Measurements from ENCODE around the gene KLHL28. TPM values are rescaled to one million over a fixed set of nuclear protein-coding genes. Genes with fewer than 3 reads are reported as not detected.
A peak's percentile ranks its signal among the peaks of the same experiment; 100 is the strongest.

The KLHL28 gene
- polyA plus RNA-seq, 1 experiment, result 3.0 TPM

DNA sequence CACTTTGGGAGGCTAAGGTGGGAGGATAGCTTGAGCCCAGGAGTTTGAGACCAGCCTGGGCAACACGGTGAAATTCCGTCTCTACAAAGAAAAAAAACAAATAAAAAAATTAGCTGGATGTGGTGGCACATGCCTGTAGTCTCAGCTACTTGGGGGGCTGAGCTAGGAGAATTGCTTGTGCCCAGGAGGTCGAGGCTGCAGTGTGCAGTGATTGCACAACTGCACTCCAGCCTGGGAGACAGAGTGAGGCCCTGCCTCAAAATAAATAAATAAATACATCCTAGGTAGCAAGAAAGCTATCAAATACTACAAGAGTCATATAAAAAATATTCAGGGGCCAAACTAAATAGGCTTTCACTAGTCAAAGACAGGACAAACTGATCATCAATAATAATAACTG is 6.2 kb downstream of the KLHL28 start:
- no peak overlapping the region for H3K4me3 ChIP-seq (ENCODE audit: low read depth, low read length)
- H3K27me3 ChIP-seq (ENCODE audit: control insufficient read depth, insufficient read depth, low read length), result no peaks in the 10 kb centered on the region
- no peak for DNase-seq (ENCODE audit: low read depth)
- ChIA-PET CTCF (no interaction called here), POLR2A (no interaction called here)
- no peaks in the 10 kb centered on the region for H3K36me3 ChIP-seq (ENCODE audit: control insufficient read depth, insufficient read depth, low read length)
- TF ChIP-seq, protein P1, sequence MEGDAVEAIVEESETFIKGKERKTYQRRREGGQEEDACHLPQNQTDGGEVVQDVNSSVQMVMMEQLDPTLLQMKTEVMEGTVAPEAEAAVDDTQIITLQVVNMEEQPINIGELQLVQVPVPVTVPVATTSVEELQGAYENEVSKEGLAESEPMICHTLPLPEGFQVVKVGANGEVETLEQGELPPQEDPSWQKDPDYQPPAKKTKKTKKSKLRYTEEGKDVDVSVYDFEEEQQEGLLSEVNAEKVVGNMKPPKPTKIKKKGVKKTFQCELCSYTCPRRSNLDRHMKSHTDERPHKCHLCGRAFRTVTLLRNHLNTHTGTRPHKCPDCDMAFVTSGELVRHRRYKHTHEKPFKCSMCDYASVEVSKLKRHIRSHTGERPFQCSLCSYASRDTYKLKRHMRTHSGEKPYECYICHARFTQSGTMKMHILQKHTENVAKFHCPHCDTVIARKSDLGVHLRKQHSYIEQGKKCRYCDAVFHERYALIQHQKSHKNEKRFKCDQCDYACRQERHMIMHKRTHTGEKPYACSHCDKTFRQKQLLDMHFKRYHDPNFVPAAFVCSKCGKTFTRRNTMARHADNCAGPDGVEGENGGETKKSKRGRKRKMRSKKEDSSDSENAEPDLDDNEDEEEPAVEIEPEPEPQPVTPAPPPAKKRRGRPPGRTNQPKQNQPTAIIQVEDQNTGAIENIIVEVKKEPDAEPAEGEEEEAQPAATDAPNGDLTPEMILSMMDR (IDR thresholded peaks at IDR 0.05; ENCODE audit: insufficient read depth, low read depth, low read length), result no peak

DNA sequence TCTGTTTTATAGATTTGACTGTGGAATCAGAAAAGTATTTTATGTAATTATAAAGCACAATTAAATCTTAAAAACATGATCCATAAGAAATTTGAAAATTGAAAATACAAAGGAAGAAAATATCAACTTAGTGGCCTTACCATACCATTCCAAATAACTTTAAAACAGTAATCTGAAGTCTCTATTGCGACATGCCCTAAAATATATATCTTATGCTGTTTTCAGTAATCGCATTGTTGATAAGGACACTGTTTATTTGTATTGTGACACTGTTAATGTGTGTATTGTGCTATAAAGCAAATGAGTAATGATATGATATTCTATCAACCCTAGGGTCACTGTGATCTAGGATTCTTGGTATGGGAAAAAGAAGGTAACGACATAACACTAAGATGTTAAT is 7.0 kb downstream of the KLHL28 start:
- TF ChIP-seq, protein P1 (IDR thresholded peaks at IDR 0.05; ENCODE audit: insufficient read depth, low read depth, low read length), result no peak
- Histone ChIP-seq H3K27me3 (ENCODE audit: control insufficient read depth, insufficient read depth, low read length) (no peaks in the 10 kb centered on the region), H3K36me3 (ENCODE audit: control insufficient read depth, insufficient read depth, low read length) (no peaks in the 10 kb centered on the region), H3K4me3 (ENCODE audit: low read depth, low read length) (no peak overlapping the region)
- no peak for DNase-seq (ENCODE audit: low read depth)
- POLR2A ChIA-PET, result no interaction called here
- CTCF ChIA-PET, result no interaction called here

DNA sequence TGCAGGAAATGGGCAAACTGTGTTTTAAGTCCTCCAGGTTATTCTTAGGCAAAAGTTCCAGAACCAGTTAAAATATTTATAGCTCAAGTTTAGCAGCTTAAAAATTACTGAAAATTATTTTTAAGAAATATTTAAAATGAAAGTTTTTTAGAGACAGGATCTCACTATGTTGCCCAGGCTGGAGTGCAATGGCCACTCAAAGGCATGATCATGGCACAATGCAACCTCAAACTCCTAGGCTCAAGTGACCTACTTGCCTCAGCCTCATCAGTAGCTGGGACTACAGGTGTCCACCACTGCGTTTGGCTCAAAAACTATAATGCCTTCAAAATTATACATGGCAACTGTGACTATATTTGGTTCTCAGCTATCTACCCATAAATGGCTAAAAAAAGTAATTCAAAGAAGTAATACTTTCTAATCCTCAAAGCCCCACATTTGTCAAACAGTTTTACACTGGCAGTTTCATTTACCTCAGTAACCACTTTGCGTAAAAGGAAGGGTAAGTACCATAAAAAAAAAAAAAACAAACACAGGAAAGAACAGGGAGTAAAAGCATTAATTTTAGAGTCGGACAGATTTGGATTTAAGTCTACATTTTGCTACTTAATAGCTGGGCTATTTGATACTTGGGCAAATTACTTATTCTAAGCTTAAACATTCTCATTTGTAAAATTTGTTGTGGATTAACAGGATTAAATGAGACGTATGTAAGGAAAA is 9.2 kb downstream of the KLHL28 start:
- DNase-seq (ENCODE audit: low read depth), result no peak
- no peak overlapping the region for H3K4me3 ChIP-seq (ENCODE audit: low read depth, low read length)
- no peaks in the 10 kb centered on the region for H3K36me3 ChIP-seq (ENCODE audit: control insufficient read depth, insufficient read depth, low read length)
- ChIA-PET CTCF (interaction anchor here (0.6 to 0.9 kb wide), 2 partner anchors 39 to 309 kb away, joined by 3 to 4 read pairs; no protein-coding TSS in a partner anchor), POLR2A (no interaction called here)
- TF ChIP-seq, protein P1 (IDR thresholded peaks at IDR 0.05; ENCODE audit: insufficient read depth, low read depth, low read length), result no peak
- no peaks in the 10 kb centered on the region for H3K27me3 ChIP-seq (ENCODE audit: control insufficient read depth, insufficient read depth, low read length)

DNA sequence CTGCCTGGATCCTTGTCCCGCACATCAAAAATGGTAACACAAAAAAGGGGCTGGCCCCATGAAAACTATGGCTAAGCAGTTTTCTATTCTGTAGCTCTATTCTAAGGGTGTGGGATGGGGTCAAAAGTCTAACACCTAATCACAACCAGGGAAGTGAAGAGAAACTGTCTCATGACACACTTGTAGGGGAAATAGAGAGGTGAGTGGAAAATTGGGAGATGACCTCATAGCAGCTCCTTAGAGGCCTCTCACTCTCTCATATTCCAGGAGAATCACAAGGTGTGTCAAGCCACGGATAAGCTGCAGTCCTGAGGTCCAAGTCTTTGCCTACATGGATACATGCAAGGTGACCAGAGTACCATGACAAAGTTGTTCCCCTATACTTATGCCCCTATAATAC is 10.7 kb downstream of the KLHL28 start:
- ChIA-PET POLR2A (no interaction called here), CTCF (no interaction called here)
- no peak for DNase-seq (ENCODE audit: low read depth)
- Histone ChIP-seq H3K4me3 (ENCODE audit: low read depth, low read length) (no peak overlapping the region), H3K36me3 (ENCODE audit: control insufficient read depth, insufficient read depth, low read length) (no peaks in the 10 kb centered on the region; the same call in 1 of the 2 replicates), H3K27me3 (ENCODE audit: control insufficient read depth, insufficient read depth, low read length) (no peaks in the 10 kb centered on the region)
- TF ChIP-seq, protein P1 (IDR thresholded peaks at IDR 0.05; ENCODE audit: insufficient read depth, low read depth, low read length), result no peak

DNA sequence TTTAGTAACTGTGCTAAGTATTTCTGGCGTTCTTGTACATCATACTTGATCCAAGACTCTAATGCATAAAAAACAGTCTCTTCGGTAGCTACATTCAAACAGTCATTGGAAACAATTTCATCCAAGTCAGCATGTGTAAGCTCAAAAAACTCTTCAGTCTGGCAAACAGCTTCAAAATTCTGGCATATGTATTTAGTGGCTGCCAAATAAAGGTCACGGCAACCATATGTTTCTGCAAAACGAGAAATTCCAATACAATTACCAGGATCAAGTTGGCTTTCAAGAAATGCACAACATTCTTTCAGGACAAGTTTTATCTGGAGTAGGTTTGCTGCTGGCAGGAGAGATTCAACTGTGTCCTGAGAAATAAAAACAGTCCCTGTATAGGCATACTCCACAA is 16.5 kb downstream of the KLHL28 start:
- Histone ChIP-seq H3K27me3 (ENCODE audit: control insufficient read depth, insufficient read depth, low read length) (no peaks in the 10 kb centered on the region), H3K4me3 (ENCODE audit: low read depth, low read length) (no peak overlapping the region), H3K36me3 (ENCODE audit: control insufficient read depth, insufficient read depth, low read length) (no peaks in the 10 kb centered on the region; the same call in 1 of the 2 replicates)
- CTCF ChIA-PET, result no interaction called here
- DNase-seq (ENCODE audit: low read depth), result peak; percentile 33
- POLR2A ChIA-PET, result no interaction called here
- TF ChIP-seq, protein P1 (IDR thresholded peaks at IDR 0.05; ENCODE audit: insufficient read depth, low read depth, low read length), result no peak

Data from BJ (cell line).